ENCODE measurements around the gene ENTPD6. TPM values are rescaled to one million over a fixed set of nuclear protein-coding genes. Genes with fewer than 3 reads are reported as not detected.

ENTPD6 gene
- total RNA-seq, 1 experiment from 2014 or later, result 86.6 TPM

GRCh38 chr20:25217161-25218108 is 21.9 kb downstream of the ENTPD6 start:
- Mint-ChIP-seq H3K36me3 (ENCODE audit: insufficient read depth, unreplicated experiment) (peaks cover 33% of the 10 kb centered on the region), H3K4me3 (ENCODE audit: unreplicated experiment) (no peak overlapping the region), H3K9me3 (ENCODE audit: unreplicated experiment) (no peaks in the 10 kb centered on the region), H3K27ac (ENCODE audit: unreplicated experiment) (no peak overlapping the region), H3K27me3 (ENCODE audit: insufficient read depth, unreplicated experiment) (no peaks in the 10 kb centered on the region), H3K4me1 (ENCODE audit: low read depth, unreplicated experiment) (peaks cover 7% of the 10 kb centered on the region)
- POLR2A ChIA-PET, result no interaction called here
- no peaks in the 10 kb centered on the region for H3K9me3 ChIP-seq
- intact Hi-C loops (cut with micrococcal nuclease; ENCODE audit: unreplicated experiment), result no loop called here
- H3K4me1 ChIP-seq, result no peaks in the 10 kb centered on the region
- no peak for DNase-seq
- H3K27me3 ChIP-seq (replicated peaks; ENCODE audit: control insufficient read depth, insufficient read depth, low read length), result no peaks in the 10 kb centered on the region
- CTCF ChIA-PET, result no interaction called here
- no TSS peak for BruUV-seq (replicated peaks)
- no peak for TF ChIP-seq CTCF (IDR thresholded peaks at IDR 0.05; ENCODE audit: insufficient read depth in 1 of 2, low read depth in 1 of 2, low read length in 1 of 2, severe bottlenecking in 1 of 2, unreplicated experiment in 1 of 2)
- H3K36me3 ChIP-seq (ENCODE audit: control insufficient read depth, insufficient read depth, low read length), result peaks cover 4% of the 10 kb centered on the region
- no peak overlapping the region for H3K4me3 ChIP-seq (ENCODE audit: low read depth, low read length)

GRCh38 chr20:25218109-25218486 is 22.6 kb downstream of the ENTPD6 start:
- CTCF ChIA-PET, result no interaction called here
- Mint-ChIP-seq H3K9me3 (ENCODE audit: unreplicated experiment) (no peaks in the 10 kb centered on the region), H3K36me3 (ENCODE audit: insufficient read depth, unreplicated experiment) (peaks cover 35% of the 10 kb centered on the region), H3K27me3 (ENCODE audit: insufficient read depth, unreplicated experiment) (no peaks in the 10 kb centered on the region), H3K4me1 (ENCODE audit: low read depth, unreplicated experiment) (peaks cover 7% of the 10 kb centered on the region), H3K27ac (ENCODE audit: unreplicated experiment) (no peak overlapping the region), H3K4me3 (ENCODE audit: unreplicated experiment) (no peak overlapping the region)
- no TSS peak for BruUV-seq (replicated peaks)
- H3K9me3 ChIP-seq, result no peaks in the 10 kb centered on the region
- TF ChIP-seq CTCF (IDR thresholded peaks at IDR 0.05; ENCODE audit: insufficient read depth in 1 of 2, low read depth in 1 of 2, low read length in 1 of 2, severe bottlenecking in 1 of 2, unreplicated experiment in 1 of 2), result no peak
- H3K36me3 ChIP-seq (ENCODE audit: control insufficient read depth, insufficient read depth, low read length), result peaks cover 4% of the 10 kb centered on the region
- DNase-seq, result no peak
- H3K4me3 ChIP-seq (ENCODE audit: low read depth, low read length), result no peak overlapping the region
- H3K27me3 ChIP-seq (replicated peaks; ENCODE audit: control insufficient read depth, insufficient read depth, low read length), result no peaks in the 10 kb centered on the region
- H3K4me1 ChIP-seq, result peaks cover 1% of the 10 kb centered on the region; the same call in 1 of the 2 replicates
- POLR2A ChIA-PET, result no interaction called here
- intact Hi-C loops (cut with micrococcal nuclease; ENCODE audit: unreplicated experiment), result no loop called here

- TF ChIP-seq CTCF (IDR thresholded peaks at IDR 0.05; ENCODE audit: insufficient read depth in 1 of 2, low read depth in 1 of 2, low read length in 1 of 2, severe bottlenecking in 1 of 2, unreplicated experiment in 1 of 2), result no peak
- Mint-ChIP-seq H3K27ac (ENCODE audit: unreplicated experiment) (no peak overlapping the region), H3K27me3 (ENCODE audit: insufficient read depth, unreplicated experiment) (no peaks in the 10 kb centered on the region), H3K9me3 (ENCODE audit: unreplicated experiment) (no peaks in the 10 kb centered on the region), H3K36me3 (ENCODE audit: insufficient read depth, unreplicated experiment) (peaks cover 39% of the 10 kb centered on the region), H3K4me3 (ENCODE audit: unreplicated experiment) (no peak overlapping the region), H3K4me1 (ENCODE audit: low read depth, unreplicated experiment) (peaks cover 7% of the 10 kb centered on the region)
- Histone ChIP-seq H3K36me3 (ENCODE audit: control insufficient read depth, insufficient read depth, low read length) (peaks cover 4% of the 10 kb centered on the region), H3K4me1 (peaks cover 3% of the 10 kb centered on the region; the same call in 1 of the 2 replicates), H3K27me3 (replicated peaks; ENCODE audit: control insufficient read depth, insufficient read depth, low read length) (no peaks in the 10 kb centered on the region), H3K9me3 (no peaks in the 10 kb centered on the region), H3K4me3 (ENCODE audit: low read depth, low read length) (no peak overlapping the region)
- DNase-seq, result no peak
- ChIA-PET CTCF (no interaction called here), POLR2A (no interaction called here)
- no TSS peak for BruUV-seq (replicated peaks)
- intact Hi-C loops (cut with micrococcal nuclease; ENCODE audit: unreplicated experiment), result no loop called here
These were observed 23.0 kb downstream of the ENTPD6 start for GRCh38 chr20:25218492-25218891.

Measured in Caco-2 (cell line).